HEK293 (cell line): ENCODE measurements around the gene DOCK9.

ENCODE experiments used
- CTCF ChIA-PET: fragments of 350-600 bp; formaldehyde crosslinking; extraction: SDS; loops from one replicate; lab custom pipeline; 2021; ENCODE audit warnings: antibody characterized with exemption; lab: Yijun Ruan, JAX
- POLR2A ChIA-PET: fragments of 300-600 bp; formaldehyde crosslinking; extraction: SDS; loops from one replicate; lab custom pipeline; 2020; ENCODE audit warnings: antibody characterized with exemption, inconsistent platforms; lab: Yijun Ruan, JAX
- H3K27ac ChIP-seq: fragments of 200-500 bp; sonication (Bioruptor generic); 2 replicates; pipeline ENCODE4 v1.5.1; 2014; ENCODE audit warnings: low read depth, low read length, control low read depth, inconsistent platforms; ENCODE audit errors: extremely low read depth
- H3K36me3 ChIP-seq, 2 experiments: fragments of 200-500 bp in 1 of 2; sonication (Bioruptor generic) in 1 of 2; 1 replicate in 1 of 2; 2 replicates in 1 of 2; pipeline ENCODE4 v1.5.1; 2014 to 2017; ENCODE audit warnings: inconsistent platforms in 2 of 2, low read length in 2 of 2; ENCODE audit not compliant: control insufficient read depth in 2 of 2, insufficient read depth in 1 of 2
- H3K4me1 ChIP-seq: fragments of 200-500 bp; sonication (Bioruptor generic); 2 replicates; pipeline ENCODE4 v1.5.1; 2014; ENCODE audit warnings: mild to moderate bottlenecking, low read length, inconsistent platforms; ENCODE audit not compliant: control insufficient read depth, insufficient read depth
- H3K4me3 ChIP-seq: 2 replicates; pipeline ENCODE4 v1.5.1; 2011; ENCODE audit warnings: low read depth, mild to moderate bottlenecking, control low read depth, low read length, moderate library complexity
- H3K9me3 ChIP-seq: fragments of 200-500 bp; sonication (Bioruptor generic); 2 replicates; pipeline ENCODE4 v1.5.1; 2014; ENCODE audit warnings: low read depth, low read length, inconsistent platforms; ENCODE audit not compliant: control insufficient read depth, insufficient read depth
- HOXD13 ChIP-seq: sonication (generic); formaldehyde crosslinking; IDR thresholded peaks from 2 replicates; pipeline ENCODE4 v1.8.0; 2022; ENCODE audit warnings: missing genetic modification reagents, borderline replicate concordance
- KLF8 ChIP-seq: fragments of 450-650 bp; formaldehyde crosslinking; IDR thresholded peaks from 2 replicates; pipeline ENCODE4 v1.5.1; 2016; ENCODE audit warnings: missing biosample characterization, missing genetic modification characterization
- PBX3 ChIP-seq: sonication (generic); formaldehyde crosslinking; IDR thresholded peaks from 2 replicates; pipeline ENCODE4 v1.8.1; 2022; ENCODE audit warnings: mild to moderate bottlenecking, moderate library complexity, missing genetic modification reagents
- SALL2 ChIP-seq: fragments of 450-650 bp; formaldehyde crosslinking; IDR thresholded peaks from 2 replicates; pipeline ENCODE4 v1.5.0; 2017; ENCODE audit warnings: missing biosample characterization, mild to moderate bottlenecking, missing genetic modification characterization, borderline replicate concordance
- ZBTB1 ChIP-seq: fragments of 450-650 bp; formaldehyde crosslinking; IDR thresholded peaks from 2 replicates; pipeline ENCODE4 v1.5.1; 2016; ENCODE audit warnings: missing biosample characterization, missing genetic modification characterization
- ZBTB21 ChIP-seq: fragments of 450-650 bp; formaldehyde crosslinking; IDR thresholded peaks from 2 replicates; pipeline ENCODE4 v1.5.1; 2017; ENCODE audit warnings: missing biosample characterization, missing genetic modification characterization
- ZBTB49 ChIP-seq: fragments of 450-650 bp; formaldehyde crosslinking; IDR thresholded peaks from 2 replicates; pipeline ENCODE4 v1.5.1; 2016; ENCODE audit warnings: missing biosample characterization, missing genetic modification characterization, low read depth
- ZBTB6 ChIP-seq: fragments of 450-650 bp; formaldehyde crosslinking; IDR thresholded peaks from 2 replicates; pipeline ENCODE4 v1.5.1; 2017; ENCODE audit warnings: missing biosample characterization, missing genetic modification characterization
- ZIC2 ChIP-seq: fragments of 450-650 bp; formaldehyde crosslinking; IDR thresholded peaks from 2 replicates; pipeline ENCODE4 v1.5.1; 2016; ENCODE audit warnings: missing biosample characterization, missing genetic modification characterization
- ZNF174 ChIP-seq: fragments of 450-650 bp; formaldehyde crosslinking; IDR thresholded peaks from 2 replicates; pipeline ENCODE4 v1.5.0; 2017; ENCODE audit warnings: missing biosample characterization, mild to moderate bottlenecking, missing genetic modification characterization
- ZNF175 ChIP-seq: fragments of 450-650 bp; formaldehyde crosslinking; IDR thresholded peaks from 2 replicates; pipeline ENCODE4 v1.5.1; 2016; ENCODE audit warnings: missing biosample characterization, missing genetic modification characterization
- ZNF211 ChIP-seq: fragments of 450-650 bp; formaldehyde crosslinking; IDR thresholded peaks from 2 replicates; pipeline ENCODE4 v1.5.1; 2016; ENCODE audit warnings: low read depth, missing biosample characterization, missing genetic modification characterization
- ZNF223 ChIP-seq: fragments of 450-650 bp; formaldehyde crosslinking; IDR thresholded peaks from 2 replicates; pipeline ENCODE4 v1.5.1; 2016; ENCODE audit warnings: missing biosample characterization, missing genetic modification characterization
- ZNF248 ChIP-seq: fragments of 450-650 bp; formaldehyde crosslinking; IDR thresholded peaks from 2 replicates; pipeline ENCODE4 v1.5.1; 2017; ENCODE audit warnings: missing biosample characterization, missing genetic modification characterization
- ZNF324 ChIP-seq: fragments of 450-650 bp; formaldehyde crosslinking; IDR thresholded peaks from 2 replicates; pipeline ENCODE4 v1.5.1; 2016; ENCODE audit warnings: missing biosample characterization, missing genetic modification characterization
- ZNF350 ChIP-seq: fragments of 450-650 bp; formaldehyde crosslinking; IDR thresholded peaks from 2 replicates; pipeline ENCODE4 v1.5.0; 2017; ENCODE audit warnings: missing biosample characterization, mild to moderate bottlenecking, missing genetic modification characterization
- ZNF362 ChIP-seq: fragments of 450-650 bp; formaldehyde crosslinking; IDR thresholded peaks from 2 replicates; pipeline ENCODE4 v1.5.1; 2016; ENCODE audit warnings: missing biosample characterization, missing genetic modification characterization
- ZNF423 ChIP-seq: fragments of 450-650 bp; formaldehyde crosslinking; IDR thresholded peaks from 2 replicates; pipeline ENCODE4 v1.5.1; 2016; ENCODE audit warnings: missing biosample characterization, missing genetic modification characterization
- ZNF433 ChIP-seq: fragments of 450-650 bp; formaldehyde crosslinking; IDR thresholded peaks from 2 replicates; pipeline ENCODE4 v1.5.1; 2016; ENCODE audit warnings: missing biosample characterization, missing genetic modification characterization, low read depth
- ZNF514 ChIP-seq: fragments of 450-650 bp; formaldehyde crosslinking; IDR thresholded peaks from 2 replicates; pipeline ENCODE4 v1.5.1; 2016; ENCODE audit warnings: missing biosample characterization, missing genetic modification characterization
- ZNF549 ChIP-seq: fragments of 450-650 bp; IDR thresholded peaks from 2 replicates; pipeline ENCODE4 v1.5.1; 2018; ENCODE audit warnings: missing biosample characterization, missing genetic modification characterization, mild to moderate bottlenecking, inconsistent platforms, moderate library complexity
- ZNF571 ChIP-seq: fragments of 450-650 bp; formaldehyde crosslinking; IDR thresholded peaks from 2 replicates; pipeline ENCODE4 v1.5.0; 2017; ENCODE audit warnings: missing biosample characterization, missing genetic modification characterization
- ZNF585B ChIP-seq: fragments of 450-650 bp; formaldehyde crosslinking; IDR thresholded peaks from 2 replicates; pipeline ENCODE4 v1.5.1; 2016; ENCODE audit warnings: missing biosample characterization, missing genetic modification characterization
- ZNF600 ChIP-seq: fragments of 450-650 bp; formaldehyde crosslinking; IDR thresholded peaks from 2 replicates; pipeline ENCODE4 v1.5.1; 2016; ENCODE audit warnings: missing biosample characterization, missing genetic modification characterization
- ZNF610 ChIP-seq: fragments of 450-650 bp; formaldehyde crosslinking; IDR thresholded peaks from 2 replicates; pipeline ENCODE4 v1.5.1; 2016; ENCODE audit warnings: missing biosample characterization, missing genetic modification characterization, borderline replicate concordance
- ZNF624 ChIP-seq: fragments of 450-650 bp; formaldehyde crosslinking; IDR thresholded peaks from 2 replicates; pipeline ENCODE4 v1.5.1; 2017; ENCODE audit warnings: missing biosample characterization, missing genetic modification characterization
- ZNF660 ChIP-seq: fragments of 450-650 bp; IDR thresholded peaks from 2 replicates; pipeline ENCODE4 v1.5.1; 2018; ENCODE audit warnings: missing biosample characterization, mild to moderate bottlenecking, missing genetic modification characterization
- ZNF701 ChIP-seq: fragments of 450-650 bp; formaldehyde crosslinking; IDR thresholded peaks from 2 replicates; pipeline ENCODE4 v1.5.1; 2016; ENCODE audit warnings: missing biosample characterization, missing genetic modification characterization
- TF ChIP-seq, protein P1 (sequence below): fragments of 450-650 bp; formaldehyde crosslinking; IDR thresholded peaks from 2 replicates; pipeline ENCODE4 v1.5.1; 2016; ENCODE audit warnings: missing biosample characterization, missing genetic modification characterization, borderline replicate concordance

DOCK9 gene

GRCh38 chr13:98825659-98826058 is 152.2 kb downstream of the DOCK9 start (continued):
- TF ChIP-seq ZBTB6 (no peak), ZNF248 (tag by site-specific recombination) (no peak), ZNF701 (tag by site-specific recombination) (no peak)

GRCh38 chr13:98824376-98825160 is 153.3 kb downstream of the DOCK9 start:
- peaks cover 0 to 8% of the 10 kb centered on the region in 2 experiments; a peak in 1 of 3 replicates for H3K36me3 ChIP-seq
- POLR2A ChIA-PET, result no interaction called here
- CTCF ChIA-PET, result interaction anchor here (1.0 to 1.6 kb wide), 2 partner anchors 14 to 151 kb away, joined by 3 read pairs; no protein-coding TSS in a partner anchor

GRCh38 chr13:98823442-98823841 is 154.4 kb downstream of the DOCK9 start:
- no peaks in the 10 kb centered on the region for H3K9me3 ChIP-seq
- ChIA-PET POLR2A (no interaction called here), CTCF (interaction anchor here (1.1 to 1.8 kb wide), 2 partner anchors 15 to 17 kb away, joined by 3 to 4 read pairs; no protein-coding TSS in a partner anchor)
- H3K36me3 ChIP-seq, result peaks cover 0 to 7% of the 10 kb centered on the region in 2 experiments; a peak in 1 of 3 replicates
- no peak overlapping the region for H3K4me3 ChIP-seq
- H3K27ac ChIP-seq, result no peak overlapping the region
- no peaks in the 10 kb centered on the region for H3K4me1 ChIP-seq
- no peak for TF ChIP-seq HOXD13 (CRISPR knock-in tag)
- no peak for TF ChIP-seq ZNF174
- TF ChIP-seq ZNF660 (tag by site-specific recombination), result no peak
- TF ChIP-seq ZNF514 (tag by site-specific recombination), result no peak
- no peak for TF ChIP-seq KLF8 (tag by site-specific recombination)
- no peak for TF ChIP-seq ZBTB21 (tag by site-specific recombination)
- TF ChIP-seq ZNF175 (tag by site-specific recombination), result no peak
- TF ChIP-seq ZNF571, result no peak
- no peak for TF ChIP-seq ZBTB1 (tag by site-specific recombination)
- TF ChIP-seq ZBTB49 (tag by site-specific recombination), result no peak

More at GRCh38 chr13:98824376-98825160, 153.3 kb downstream of the DOCK9 start:
- Histone ChIP-seq H3K9me3 (no peaks in the 10 kb centered on the region), H3K4me1 (no peaks in the 10 kb centered on the region), H3K27ac (no peak overlapping the region), H3K4me3 (no peak overlapping the region)
- TF ChIP-seq ZNF324 (no peak), ZNF549 (tag by site-specific recombination) (no peak), ZNF610 (no peak), ZNF624 (tag by site-specific recombination) (no peak), SALL2 (tag by site-specific recombination) (no peak), ZNF223 (tag by site-specific recombination) (no peak), ZNF362 (tag by site-specific recombination) (no peak), ZNF211 (no peak), ZNF600 (tag by site-specific recombination) (no peak), PBX3 (no peak), ZNF350 (tag by site-specific recombination) (no peak), ZNF433 (tag by site-specific recombination) (no peak), ZIC2 (tag by site-specific recombination) (no peak), ZNF423 (tag by site-specific recombination) (no peak), ZNF585B (no peak), ZNF571 (no peak)
- TF ChIP-seq, protein P1, sequence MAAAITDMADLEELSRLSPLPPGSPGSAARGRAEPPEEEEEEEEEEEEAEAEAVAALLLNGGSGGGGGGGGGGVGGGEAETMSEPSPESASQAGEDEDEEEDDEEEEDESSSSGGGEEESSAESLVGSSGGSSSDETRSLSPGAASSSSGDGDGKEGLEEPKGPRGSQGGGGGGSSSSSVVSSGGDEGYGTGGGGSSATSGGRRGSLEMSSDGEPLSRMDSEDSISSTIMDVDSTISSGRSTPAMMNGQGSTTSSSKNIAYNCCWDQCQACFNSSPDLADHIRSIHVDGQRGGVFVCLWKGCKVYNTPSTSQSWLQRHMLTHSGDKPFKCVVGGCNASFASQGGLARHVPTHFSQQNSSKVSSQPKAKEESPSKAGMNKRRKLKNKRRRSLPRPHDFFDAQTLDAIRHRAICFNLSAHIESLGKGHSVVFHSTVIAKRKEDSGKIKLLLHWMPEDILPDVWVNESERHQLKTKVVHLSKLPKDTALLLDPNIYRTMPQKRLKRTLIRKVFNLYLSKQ, result no peak
